Measurements from ENCODE around the gene CEPT1.
"Not testable (repeated sequence)": the region's sequence is repeated elsewhere in the genome, so short reads cannot be mapped to it uniquely, and the experiment has no call there.

CEPT1 gene

GRCh38 chr1:111139956-111140679 lies at the start of gene CEPT1, which contains the start of gene DRAM2:
Gene CEPT1, plus strand, starts transcription at chr1:111140223. Its CDS starts 7,492 bp downstream, at chr1:111147715.
Gene DRAM2, minus strand, starts transcription at chr1:111140093. Its CDS starts 8,539 bp downstream, at chr1:111131554.
- DNase-seq (ENCODE audit: low read depth in 2 of 2): peak; percentile 87 to 95

- not testable (repeated sequence) for DNase-seq (ENCODE audit: low read depth in 2 of 2)
Observed at GRCh38 chr1:111095421-111095820, 44.6 kb upstream of the CEPT1 start.

GRCh38 chr1:111097356-111098099 lies 42.5 kb upstream of the CEPT1 start:
- DNase-seq (ENCODE audit: low read depth in 2 of 2): no peak

- no peak for DNase-seq (ENCODE audit: low read depth in 2 of 2)
Observed at GRCh38 chr1:111099289-111099688, 40.7 kb upstream of the CEPT1 start.

GRCh38 chr1:111101854-111102642 lies 38.0 kb upstream of the CEPT1 start:
- no peak for DNase-seq (ENCODE audit: low read depth in 2 of 2)

GRCh38 chr1:111104981-111105380 lies 35.0 kb upstream of the CEPT1 start:
- DNase-seq (ENCODE audit: low read depth in 2 of 2): no peak

- no peak for DNase-seq (ENCODE audit: low read depth in 2 of 2)
Observed at GRCh38 chr1:111110197-111110899, 29.7 kb upstream of the CEPT1 start.

GRCh38 chr1:111116496-111116895 lies 23.5 kb upstream of the CEPT1 start:
- DNase-seq (ENCODE audit: low read depth in 2 of 2): no peak

GRCh38 chr1:111126354-111126753 lies 13.7 kb upstream of the CEPT1 start:
- DNase-seq (ENCODE audit: low read depth in 2 of 2): no peak

GRCh38 chr1:111127923-111128643 lies 11.9 kb upstream of the CEPT1 start:
- no peak for DNase-seq (ENCODE audit: low read depth in 2 of 2)

GRCh38 chr1:111129376-111129775 lies 10.6 kb upstream of the CEPT1 start:
- no peak for DNase-seq (ENCODE audit: low read depth in 2 of 2)

- no peak for DNase-seq (ENCODE audit: low read depth in 2 of 2)
Observed at GRCh38 chr1:111131693-111132092, 8.3 kb upstream of the CEPT1 start.

GRCh38 chr1:111133866-111134265 lies 6.2 kb upstream of the CEPT1 start:
- no peak for DNase-seq (ENCODE audit: low read depth in 2 of 2)

- DNase-seq (ENCODE audit: low read depth in 2 of 2): peak; percentile 15 to 19
Observed at GRCh38 chr1:111139324-111139955, 583 bp upstream of the CEPT1 start.

- no peak for DNase-seq (ENCODE audit: low read depth in 2 of 2)
Observed at GRCh38 chr1:111140680-111140967, 601 bp downstream of the CEPT1 start.

GRCh38 chr1:111141245-111142220 lies 1.5 kb downstream of the CEPT1 start:
- no peak for DNase-seq (ENCODE audit: low read depth in 2 of 2)

- no peak for DNase-seq (ENCODE audit: low read depth in 2 of 2)
Observed at GRCh38 chr1:111142356-111142975, 2.4 kb downstream of the CEPT1 start.

GRCh38 chr1:111145542-111145941 lies 5.5 kb downstream of the CEPT1 start:
- no peak for DNase-seq (ENCODE audit: low read depth in 2 of 2)

All from stimulated activated CD4-positive, alpha-beta T cell treated with anti-CD3 and anti-CD28 coated beads, Interleukin-4, amount 100 ng/mL, for 48 hours (primary cell).